OCI-LY3 (cell line): ENCODE data around the gene LAMB4.

Experiments
- H2AFZ ChIP-seq: fragments of 200-600, 300-600 bp; shearing (Covaris generic); 2 replicates; pipeline ENCODE4 v1.6.0; 2014; ENCODE audit warnings: antibody characterized with exemption, low read depth, low read length
- H3K27ac ChIP-seq: fragments of 200-600, 300-600 bp; sonication (generic); 2 replicates; pipeline ENCODE4 v1.5.1; 2014; ENCODE audit warnings: mild to moderate bottlenecking, low read length, moderate library complexity, mixed read lengths
- H3K27me3 ChIP-seq: fragments of 200-600, 300-600 bp; sonication (generic); 2 replicates; pipeline ENCODE4 v1.6.1; 2014; ENCODE audit warnings: low read depth, low read length, mixed read lengths
- H3K36me3 ChIP-seq: fragments of 200-600, 300-600 bp; sonication (generic); replicated peaks from 2 replicates; pipeline ENCODE3; 2014; ENCODE audit warnings: low read depth, low read length, mixed read lengths
- H3K4me1 ChIP-seq: fragments of 300-600, 200-600 bp; sonication (generic); 2 replicates; pipeline ENCODE4 v1.6.1; 2014; ENCODE audit warnings: low read length, mixed read lengths
- H3K4me2 ChIP-seq: fragments of 200-600, 300-600 bp; sonication (generic); 2 replicates; pipeline ENCODE4 v1.6.1; 2014; ENCODE audit warnings: low read length, mixed read lengths
- H3K4me3 ChIP-seq: fragments of 300-600, 200-600 bp; sonication (generic); 2 replicates; pipeline ENCODE4 v1.5.1; 2014; ENCODE audit warnings: antibody characterized with exemption, mild to moderate bottlenecking, low read length, moderate library complexity
- H3K79me2 ChIP-seq: fragments of 300-600, 200-600 bp; shearing (Covaris generic); 2 replicates; pipeline ENCODE4 v1.6.1; 2014; ENCODE audit warnings: mild to moderate bottlenecking, low read length, mixed read lengths
- H3K9ac ChIP-seq: fragments of 300-600, 200-600 bp; shearing (Covaris generic); 2 replicates; pipeline ENCODE4 v1.6.0; 2014; ENCODE audit warnings: mild to moderate bottlenecking, low read length, moderate library complexity
- H3K9me3 ChIP-seq: fragments of 200-600, 300-600 bp; shearing (Covaris generic); 2 replicates; pipeline ENCODE4 v1.6.1; 2014; ENCODE audit warnings: low read length, mixed read lengths; ENCODE audit not compliant: insufficient read depth
- H4K20me1 ChIP-seq: fragments of 200-600, 300-600 bp; sonication (generic); 2 replicates; pipeline ENCODE4 v1.6.1; 2016; ENCODE audit warnings: low read length, mixed read lengths; ENCODE audit not compliant: insufficient read depth
- CTCF ChIP-seq: fragments of 200-600, 300-600 bp; sonication (generic); IDR thresholded peaks from 2 replicates; pipeline ENCODE4 v1.5.1; 2014; ENCODE audit warnings: antibody characterized with exemption, low read length, low read depth
- EZH2phosphoT487 ChIP-seq: fragments of 200-600 bp; shearing (Covaris generic); IDR thresholded peaks from 2 replicates; pipeline ENCODE4 v1.6.1; 2018; ENCODE audit warnings: antibody characterized with exemption, mixed run types, low read depth

Gene LAMB4

DNA sequence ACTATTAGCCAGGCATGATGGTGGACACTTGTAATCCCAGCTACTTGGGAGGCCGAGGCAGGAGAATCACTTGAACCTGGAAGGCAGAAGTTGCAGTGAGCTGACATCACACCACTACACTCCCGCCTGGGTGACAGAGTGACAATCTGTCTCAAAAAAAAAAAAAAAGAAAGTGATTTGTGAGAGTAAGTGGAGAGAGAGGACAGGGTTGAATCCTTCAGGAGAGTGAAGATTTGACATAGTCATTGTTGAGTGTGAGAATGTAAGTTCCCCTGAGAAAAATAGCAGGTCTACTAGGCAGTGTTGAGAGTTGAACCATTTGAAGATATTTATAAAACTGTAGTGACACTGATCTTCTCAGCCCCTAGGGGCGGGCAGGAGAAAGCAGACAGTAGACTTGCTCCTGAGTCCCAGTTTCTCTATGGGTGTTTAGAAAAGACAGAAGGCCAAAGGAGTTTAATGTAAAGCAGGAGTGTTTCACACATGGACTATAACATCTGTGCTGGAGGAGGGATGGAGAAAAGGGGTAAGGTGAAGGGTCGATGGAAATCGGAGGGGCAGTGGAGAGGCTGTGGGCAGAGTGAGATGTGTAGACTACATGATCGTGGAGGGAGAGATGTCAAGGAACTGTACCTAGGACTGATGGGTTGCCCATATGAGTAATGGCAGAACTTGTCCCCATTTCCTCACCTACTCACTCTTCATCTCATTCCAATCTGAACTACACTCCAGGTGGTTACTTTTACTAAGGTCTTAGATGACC lies 13.7 kb upstream of the LAMB4 start:
- Histone ChIP-seq H3K36me3 (peaks cover 13% of the 10 kb centered on the region), H3K9me3 (no peaks in the 10 kb centered on the region), H3K4me1 (peaks cover 3% of the 10 kb centered on the region; the same call in 1 of the 2 replicates), H3K4me3 (no peak overlapping the region), H3K27ac (no peak overlapping the region), H4K20me1 (no peaks in the 10 kb centered on the region), H3K9ac (no peak overlapping the region), H3K27me3 (no peaks in the 10 kb centered on the region), H2AFZ (no peak overlapping the region), H3K79me2 (no peaks in the 10 kb centered on the region), H3K4me2 (no peak overlapping the region)
- TF ChIP-seq CTCF, result no peak
- no peak for TF ChIP-seq EZH2phosphoT487

GRCh38 chr7:108142675-108143259 lies 12.6 kb upstream of the LAMB4 start:
- no peak overlapping the region for H3K9ac ChIP-seq
- TF ChIP-seq CTCF (no peak), EZH2phosphoT487 (no peak)
- H3K27ac ChIP-seq, result no peak overlapping the region
- H3K4me1 ChIP-seq, result peaks cover 3% of the 10 kb centered on the region; the same call in 1 of the 2 replicates
- no peak overlapping the region for H3K4me3 ChIP-seq
- H3K27me3 ChIP-seq, result no peaks in the 10 kb centered on the region
- H3K4me2 ChIP-seq, result no peak overlapping the region
- H4K20me1 ChIP-seq, result no peaks in the 10 kb centered on the region
- no peak overlapping the region for H2AFZ ChIP-seq
- no peaks in the 10 kb centered on the region for H3K79me2 ChIP-seq
- H3K36me3 ChIP-seq, result peaks cover 3% of the 10 kb centered on the region
- no peaks in the 10 kb centered on the region for H3K9me3 ChIP-seq

DNA sequence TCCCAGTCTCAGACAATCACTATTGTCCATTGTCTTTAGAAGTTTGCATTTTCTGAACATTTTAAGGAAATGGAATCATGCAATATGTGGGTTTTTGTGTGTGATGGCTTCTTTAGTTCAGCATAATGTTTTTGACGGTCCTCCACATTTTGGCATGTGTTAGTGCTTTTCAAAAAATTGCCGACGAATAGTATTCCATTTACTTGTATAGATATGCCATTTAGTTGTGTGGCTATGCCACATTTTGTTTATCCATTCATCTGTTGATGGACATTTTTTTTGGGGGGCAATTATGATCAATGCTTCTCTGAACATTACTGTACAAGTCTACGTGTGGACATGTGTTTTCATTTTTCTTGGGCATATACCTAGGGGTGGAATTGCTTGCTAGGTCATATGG lies 12.0 kb upstream of the LAMB4 start:
- H2AFZ ChIP-seq, result no peak overlapping the region
- H3K4me3 ChIP-seq, result no peak overlapping the region
- no peaks in the 10 kb centered on the region for H4K20me1 ChIP-seq
- H3K9me3 ChIP-seq, result no peaks in the 10 kb centered on the region
- H3K36me3 ChIP-seq, result peaks cover 3% of the 10 kb centered on the region
- H3K79me2 ChIP-seq, result no peaks in the 10 kb centered on the region
- no peak for TF ChIP-seq EZH2phosphoT487
- no peak for TF ChIP-seq CTCF
- no peak overlapping the region for H3K4me2 ChIP-seq
- no peaks in the 10 kb centered on the region for H3K27me3 ChIP-seq
- H3K27ac ChIP-seq, result no peak overlapping the region
- H3K4me1 ChIP-seq, result peaks cover 3% of the 10 kb centered on the region; the same call in 1 of the 2 replicates
- H3K9ac ChIP-seq, result no peak overlapping the region

- H3K4me1 ChIP-seq, result peaks cover 12% of the 10 kb centered on the region
- H3K9ac ChIP-seq, result no peak overlapping the region
- no peak overlapping the region for H3K4me3 ChIP-seq
- H3K9me3 ChIP-seq, result no peaks in the 10 kb centered on the region
- no peak overlapping the region for H3K27ac ChIP-seq
- no peak for TF ChIP-seq EZH2phosphoT487
- TF ChIP-seq CTCF, result no peak
- H3K4me2 ChIP-seq, result no peak overlapping the region
- no peaks in the 10 kb centered on the region for H3K27me3 ChIP-seq
- H3K36me3 ChIP-seq, result no peaks in the 10 kb centered on the region
- H2AFZ ChIP-seq, result no peak overlapping the region
- H4K20me1 ChIP-seq, result no peaks in the 10 kb centered on the region
- H3K79me2 ChIP-seq, result no peaks in the 10 kb centered on the region
Observed at GRCh38 chr7:108140671-108141070, 10.5 kb upstream of the LAMB4 start.
